DMS 273 (cell line): Measurements from ENCODE around the gene AK1.

Experiments used
- DNase-seq: peaks from one replicate; lab custom pipeline; 2025; ENCODE audit not compliant: unreplicated experiment; lab: John Stamatoyannopoulos, UW

AK1 gene

GRCh38 chr9:127909839-127910273 lies 32.4 kb upstream of the AK1 start:
- DNase-seq = no peak

DNA sequence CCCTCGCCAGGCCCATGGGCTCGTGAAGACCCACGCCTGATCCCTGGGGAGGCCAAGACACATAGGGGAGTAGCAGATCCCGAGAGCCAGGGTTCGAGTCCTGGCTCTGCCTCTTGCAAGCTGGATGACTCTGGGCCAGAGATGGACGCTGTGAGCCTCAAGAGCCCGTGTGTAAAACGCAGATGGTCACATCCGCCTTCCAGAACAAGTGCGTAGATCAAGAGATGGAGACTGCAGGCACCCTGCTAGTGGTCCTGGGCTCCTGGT lies 31.1 kb upstream of the AK1 start:
- DNase-seq = no peak

- DNase-seq = no peak
These were observed 30.6 kb upstream of the AK1 start for GRCh38 chr9:127907867-127908659.

DNA sequence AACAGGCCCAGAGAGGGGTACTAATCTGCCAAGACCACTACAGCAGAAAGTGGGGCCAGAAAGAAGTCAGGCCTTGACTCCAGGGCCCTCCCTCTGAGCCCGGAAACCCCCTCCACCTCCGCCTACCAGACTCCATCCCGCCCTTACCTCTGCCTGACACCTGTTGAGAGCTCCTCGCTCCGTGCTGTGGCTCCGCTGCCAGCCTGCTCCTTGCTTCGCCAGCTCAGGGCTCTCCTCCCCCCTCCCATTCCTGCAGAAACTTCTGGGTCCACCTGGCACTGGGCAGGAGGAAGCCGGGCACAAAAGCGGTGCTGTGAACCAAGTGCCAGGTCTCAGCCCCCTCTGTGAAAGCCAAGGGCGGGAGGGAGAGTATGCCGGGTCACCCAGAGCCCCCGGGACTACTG lies 28.3 kb upstream of the AK1 start:
- DNase-seq = no peak

DNA sequence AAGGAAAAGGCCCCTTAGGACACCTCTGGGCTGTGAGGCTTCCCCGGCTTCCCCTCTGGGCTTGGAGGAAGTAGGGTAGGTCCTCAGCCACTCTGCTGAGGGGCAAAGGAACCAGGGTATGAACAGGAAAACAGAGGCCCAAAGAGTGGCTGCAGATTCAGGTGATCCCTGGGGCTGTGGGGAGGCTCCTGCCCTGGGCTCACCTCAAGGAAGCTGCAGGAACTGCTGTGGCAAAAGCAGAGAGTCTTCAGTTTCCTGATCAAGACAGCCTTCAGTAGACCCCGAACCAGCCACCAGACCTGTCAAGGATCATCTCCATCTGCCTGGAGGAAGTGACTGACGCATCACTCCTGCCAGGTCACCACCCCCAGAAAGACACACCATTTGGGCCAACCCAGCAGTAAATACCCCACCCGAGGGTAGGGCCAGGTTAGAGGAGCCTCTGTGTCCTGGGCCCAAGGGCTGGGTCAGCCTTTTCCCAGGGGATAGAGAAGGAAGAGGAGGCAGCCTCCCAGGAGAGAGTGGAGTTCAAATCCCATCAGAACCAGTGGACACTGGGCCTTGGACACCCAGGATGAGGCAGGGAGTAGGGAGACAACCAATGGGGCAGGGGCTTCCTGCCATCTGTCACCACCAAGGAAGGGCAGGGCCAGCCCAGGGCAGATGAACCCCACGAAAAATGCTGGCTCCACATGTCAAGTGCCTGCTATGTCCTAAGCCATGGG lies 27.7 kb upstream of the AK1 start:
- no peak for DNase-seq

GRCh38 chr9:127904561-127905003 lies 27.1 kb upstream of the AK1 start:
- DNase-seq = peak; percentile 43

GRCh38 chr9:127903557-127904475 lies 26.3 kb upstream of the AK1 start:
- DNase-seq = no peak

GRCh38 chr9:127899128-127899943 lies 21.9 kb upstream of the AK1 start, which contains the start of gene ST6GALNAC6:
Gene ST6GALNAC6 (minus strand): TSS chr9:127899603. CDS start chr9:127897981, 1,622 bp downstream.
- peak; percentile 92 for DNase-seq

- DNase-seq = peak; percentile 70
These were observed 21.1 kb upstream of the AK1 start for GRCh38 chr9:127898433-127899127.

DNA sequence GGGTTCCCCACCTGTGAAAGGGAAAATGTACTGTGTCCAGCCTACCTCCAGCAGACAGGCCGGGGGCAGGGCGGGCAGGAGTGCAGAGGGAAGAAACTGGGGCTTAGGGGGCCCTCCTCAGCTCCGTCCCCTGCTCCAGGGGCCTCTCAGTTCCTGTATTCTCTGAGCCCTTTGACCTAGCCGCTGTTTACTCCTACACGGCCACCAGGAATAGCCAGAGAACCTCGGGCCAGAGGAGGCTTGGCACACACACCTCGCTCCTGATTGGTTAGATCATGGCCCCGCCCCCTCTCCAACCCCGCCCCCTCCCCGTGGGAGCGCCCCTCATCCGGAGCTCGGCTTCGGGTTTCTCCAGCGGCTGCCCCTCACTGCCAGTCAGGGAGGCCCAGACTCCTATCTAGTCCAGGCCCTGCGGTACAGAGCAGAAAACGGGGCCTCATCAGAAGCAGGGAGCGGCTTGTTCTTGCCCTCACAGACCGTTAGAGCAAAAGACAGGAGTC lies 19.8 kb upstream of the AK1 start:
- DNase-seq = peak; percentile 77

DNA sequence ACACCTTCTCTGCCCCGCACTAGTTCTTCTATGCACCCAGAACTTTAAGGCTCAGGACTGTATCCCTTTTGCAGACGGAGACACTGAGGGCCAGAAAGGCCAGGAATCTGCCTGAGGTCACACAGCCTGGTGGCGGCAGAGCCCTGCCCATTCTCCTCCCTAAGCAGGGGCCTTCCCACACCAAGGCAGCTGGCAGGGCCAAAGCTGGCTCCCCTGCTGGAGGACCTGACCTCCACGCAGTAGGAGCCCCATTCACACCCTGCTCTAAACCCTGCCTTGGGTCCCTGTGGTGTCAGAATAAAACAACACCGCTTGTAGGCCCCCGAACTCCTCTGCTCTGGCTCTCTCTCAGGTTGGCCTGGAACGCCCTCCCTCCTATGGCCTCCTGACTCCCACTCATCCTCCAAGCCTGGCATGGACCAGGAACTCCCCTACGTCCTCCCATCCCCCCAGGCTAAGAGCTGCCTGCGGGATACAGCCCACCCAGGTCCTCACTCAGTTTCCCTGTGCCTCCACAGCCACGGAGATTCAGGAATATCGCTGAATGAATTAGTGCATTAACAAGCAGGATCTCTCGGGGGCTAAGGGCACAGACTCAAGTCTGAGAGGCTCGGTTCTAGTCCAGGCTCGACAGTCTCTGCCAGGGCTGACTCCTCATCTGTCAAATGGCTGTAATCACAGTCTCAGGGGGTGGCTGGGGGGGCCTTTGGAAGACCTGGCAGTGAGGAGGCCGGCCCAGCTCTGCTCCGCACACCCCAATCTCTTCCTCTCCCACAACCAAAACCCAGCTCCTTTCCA lies 19.1 kb upstream of the AK1 start:
- DNase-seq = no peak

- no peak for DNase-seq
These were observed 18.3 kb upstream of the AK1 start for GRCh38 chr9:127895811-127896210.

- no peak for DNase-seq
These were observed 15.9 kb upstream of the AK1 start for GRCh38 chr9:127893392-127893791.

- DNase-seq = no peak
These were observed 15.4 kb upstream of the AK1 start for GRCh38 chr9:127892831-127893230.

- no peak for DNase-seq
These were observed 12.6 kb upstream of the AK1 start for GRCh38 chr9:127890053-127890452.

- DNase-seq = peak; percentile 56
These were observed 10.3 kb upstream of the AK1 start for GRCh38 chr9:127887792-127888191.

DNA sequence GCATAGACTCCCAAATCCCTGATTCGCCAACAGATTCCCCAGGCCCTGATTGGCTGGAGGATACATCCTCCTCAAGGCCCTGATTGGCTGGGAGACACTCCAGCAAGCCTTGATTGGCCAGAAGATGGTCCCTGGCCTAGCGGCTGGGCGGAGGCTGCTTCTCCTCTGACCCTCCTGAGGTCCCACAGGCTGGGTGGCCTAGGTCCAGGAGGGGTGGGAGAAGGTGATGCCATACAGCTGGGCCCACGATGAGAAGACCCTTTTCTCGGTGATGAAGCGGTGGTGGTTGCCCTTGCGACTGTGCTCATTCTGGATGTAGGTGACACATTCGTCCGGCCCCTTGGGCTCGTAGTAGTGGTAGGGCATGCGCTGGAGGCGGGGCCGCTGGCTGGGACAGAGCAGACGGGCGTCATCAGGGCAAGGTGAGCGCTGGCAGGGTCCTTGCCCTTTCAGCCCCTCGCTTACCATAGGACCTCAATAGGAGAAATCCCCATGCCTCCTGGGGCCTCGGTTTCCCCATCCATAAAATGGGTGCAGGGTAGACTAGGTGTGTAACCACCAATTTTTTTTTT lies 9.0 kb upstream of the AK1 start:
- peak; percentile 64 for DNase-seq

DNA sequence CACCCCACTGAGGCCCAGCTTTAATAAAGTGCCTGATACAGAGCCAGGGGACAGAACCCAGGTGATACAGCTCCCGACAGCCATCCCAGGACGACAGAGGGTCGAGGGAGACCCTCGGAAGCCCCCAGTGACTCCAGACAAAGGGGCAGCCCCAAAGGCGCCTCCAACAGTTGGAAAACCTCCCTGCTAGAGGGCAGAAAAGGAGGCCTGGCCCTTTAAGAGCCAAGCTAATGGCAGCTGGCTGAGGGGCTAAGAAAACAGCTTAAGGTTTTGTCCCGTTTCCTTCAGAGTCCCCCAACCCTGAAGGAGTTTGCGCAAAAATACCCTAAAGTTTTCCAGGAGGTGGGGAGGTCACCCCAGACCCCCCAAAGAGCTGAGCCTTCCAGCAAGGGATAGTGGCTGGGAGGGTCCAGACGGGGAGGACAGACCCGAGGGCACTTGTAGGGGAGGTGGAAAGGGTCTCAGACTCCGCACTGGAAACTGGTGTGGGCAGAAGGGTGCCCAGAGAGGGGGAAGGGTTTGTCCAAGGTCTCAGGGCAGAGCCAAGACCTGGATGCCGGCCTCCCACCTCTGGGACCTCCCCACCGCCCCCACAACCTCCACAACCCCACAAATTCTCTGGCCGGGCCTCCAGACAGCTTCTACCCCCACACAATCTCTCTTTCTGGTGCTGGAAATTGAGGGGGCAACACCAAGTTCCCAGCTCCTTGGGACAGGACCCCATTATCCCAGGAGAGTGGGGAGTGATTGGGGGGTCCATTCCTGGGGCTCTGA lies 8.2 kb upstream of the AK1 start:
- DNase-seq = peak; percentile 50
